Neural progenitor cell (in vitro differentiated cells): Measurements from ENCODE around the gene USP49. TPM values are rescaled to one million over a fixed set of nuclear protein-coding genes. Genes with fewer than 3 reads are reported as not detected.

Experiments used
- DNase-seq: peaks from one replicate; pipeline ENCODE4 v3.0.0-alpha.2; 2016; ENCODE audit warnings: low spot score
- H2AFZ ChIP-seq: fragments of 200-600 bp; sonication (generic); replicated peaks from 2 replicates; pipeline ENCODE4 v1.6.1; 2016; ENCODE audit warnings: antibody characterized with exemption
- H3F3A ChIP-seq: fragments of 200-600 bp; sonication (generic); 2 replicates; pipeline ENCODE4 v1.6.1; 2016; ENCODE audit warnings: antibody characterized with exemption, low read depth
- H3K27ac ChIP-seq: fragments of 200-600 bp; sonication (generic); 2 replicates; pipeline ENCODE4 v1.5.1; 2016; ENCODE audit warnings: mild to moderate bottlenecking
- H3K27me3 ChIP-seq: fragments of 200-600 bp; sonication (generic); 2 replicates; pipeline ENCODE4 v1.6.1; 2016; ENCODE audit warnings: mild to moderate bottlenecking, moderate library complexity
- H3K36me3 ChIP-seq: fragments of 200-600 bp; sonication (generic); 2 replicates; pipeline ENCODE4 v1.5.1; 2016
- H3K4me1 ChIP-seq: fragments of 200-600 bp; sonication (generic); 2 replicates; pipeline ENCODE4 v1.6.1; 2016; ENCODE audit warnings: mixed run types
- H3K4me2 ChIP-seq: fragments of 200-600 bp; sonication (generic); 2 replicates; pipeline ENCODE4 v1.6.1; 2016
- H3K4me3 ChIP-seq: fragments of 200-600 bp; sonication (generic); 2 replicates; pipeline ENCODE4 v1.5.1; 2016
- H3K79me2 ChIP-seq: fragments of 200-600 bp; sonication (generic); 2 replicates; pipeline ENCODE4 v1.6.1; 2016; ENCODE audit warnings: low read depth
- H3K9ac ChIP-seq: fragments of 200-600 bp; sonication (generic); 2 replicates; pipeline ENCODE4 v1.6.1; 2016
- H3K9me3 ChIP-seq: fragments of 200-600 bp; sonication (generic); 2 replicates; pipeline ENCODE4 v1.5.1; 2016; ENCODE audit warnings: low read depth
- H4K20me1 ChIP-seq: fragments of 200-600 bp; sonication (generic); 2 replicates; pipeline ENCODE4 v1.6.1; 2016; ENCODE audit warnings: low read depth
- H3K27ac Mint-ChIP-seq: 3 replicates; pipeline ENCODE4 v1.8.0; 2021; ENCODE audit warnings: mixed read lengths
- H3K27me3 Mint-ChIP-seq: 2 replicates; pipeline ENCODE4 v1.8.0; 2022; ENCODE audit warnings: low read depth, mild to moderate bottlenecking, inconsistent platforms, moderate library complexity, mixed read lengths; ENCODE audit not compliant: insufficient read depth
- H3K36me3 Mint-ChIP-seq: 3 replicates; pipeline ENCODE4 v1.8.0; 2021; ENCODE audit warnings: mixed read lengths
- H3K4me1 Mint-ChIP-seq: 3 replicates; pipeline ENCODE4 v1.8.0; 2021; ENCODE audit warnings: mixed read lengths
- H3K4me3 Mint-ChIP-seq: 3 replicates; pipeline ENCODE4 v1.8.0; 2021; ENCODE audit warnings: mild to moderate bottlenecking, moderate library complexity, mixed read lengths
- H3K9me3 Mint-ChIP-seq: 3 replicates; pipeline ENCODE4 v1.8.0; 2020; ENCODE audit warnings: mixed read lengths
- EZH2 ChIP-seq: fragments of 200-600 bp; sonication (generic); IDR thresholded peaks from 2 replicates; pipeline ENCODE4 v1.6.1; 2017; ENCODE audit warnings: antibody characterized with exemption, mild to moderate bottlenecking, moderate library complexity
- EZH2phosphoT487 ChIP-seq: fragments of 200-600 bp; sonication (generic); IDR thresholded peaks from 2 replicates; pipeline ENCODE4 v1.6.1; 2017; ENCODE audit warnings: antibody characterized with exemption
- total RNA-seq: library from RNA; depleted of rRNA; stranded (reverse); fragments of >200 nt; gene quantifications from 2 replicates; pipeline ENCODE4 v1.2.3, GENCODE V29; 2015; ENCODE audit warnings: low replicate concordance
- TF ChIP-seq, protein P1 (sequence below): fragments of 200-600 bp; sonication (generic); IDR thresholded peaks from 2 replicates; pipeline ENCODE4 v1.5.1; 2017; ENCODE audit warnings: antibody characterized with exemption, mild to moderate bottlenecking

The USP49 gene
- total RNA-seq, 1 donor from 2014 or later, result 25.0 TPM

DNA sequence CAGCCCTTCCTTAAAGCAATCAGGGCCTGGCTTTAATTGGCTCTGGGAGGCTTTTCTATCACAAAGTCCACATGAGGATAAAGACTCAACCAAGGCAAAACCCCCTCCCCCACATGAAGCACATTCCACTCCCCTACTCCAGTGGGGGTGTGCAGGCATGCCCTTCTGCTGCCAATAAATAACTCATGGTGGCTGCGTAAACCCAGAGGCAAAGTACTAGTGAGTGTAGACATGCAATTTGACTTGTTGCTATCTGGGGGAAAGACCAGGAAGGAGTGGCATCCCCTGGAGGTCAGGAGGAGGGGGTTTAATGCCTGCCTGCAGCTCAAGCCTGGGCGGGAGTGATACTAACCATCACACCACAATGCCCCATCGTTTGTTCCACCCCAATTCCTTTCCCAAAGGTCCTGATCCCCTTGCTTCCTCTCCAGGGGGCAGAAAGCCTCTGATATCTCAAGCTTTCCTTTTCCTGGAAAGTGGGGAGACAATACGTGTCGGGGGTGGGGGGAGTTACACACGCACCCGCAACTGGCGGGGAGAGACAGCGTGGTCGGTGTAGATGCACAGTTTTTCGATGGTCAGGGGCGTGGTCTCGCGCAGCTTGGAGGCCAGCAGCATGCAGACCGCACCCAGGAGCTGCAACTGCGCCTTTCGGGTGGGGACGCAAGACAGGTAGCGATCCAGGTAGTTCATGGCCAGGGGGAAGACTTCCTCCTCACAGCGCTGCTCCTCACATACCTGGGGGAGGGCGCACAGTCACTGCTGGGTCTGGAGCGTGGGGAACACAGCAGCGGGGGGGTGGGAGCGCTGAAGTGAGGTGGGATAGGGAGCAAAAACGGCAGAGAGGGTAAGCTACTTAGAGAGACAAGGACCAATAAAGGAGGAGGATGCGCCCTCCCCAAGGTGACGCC lies 44.9 kb upstream of the USP49 start:
- no peak overlapping the region for H3K27ac ChIP-seq
- H2AFZ ChIP-seq, result peak overlapping the region; percentile 46

DNA sequence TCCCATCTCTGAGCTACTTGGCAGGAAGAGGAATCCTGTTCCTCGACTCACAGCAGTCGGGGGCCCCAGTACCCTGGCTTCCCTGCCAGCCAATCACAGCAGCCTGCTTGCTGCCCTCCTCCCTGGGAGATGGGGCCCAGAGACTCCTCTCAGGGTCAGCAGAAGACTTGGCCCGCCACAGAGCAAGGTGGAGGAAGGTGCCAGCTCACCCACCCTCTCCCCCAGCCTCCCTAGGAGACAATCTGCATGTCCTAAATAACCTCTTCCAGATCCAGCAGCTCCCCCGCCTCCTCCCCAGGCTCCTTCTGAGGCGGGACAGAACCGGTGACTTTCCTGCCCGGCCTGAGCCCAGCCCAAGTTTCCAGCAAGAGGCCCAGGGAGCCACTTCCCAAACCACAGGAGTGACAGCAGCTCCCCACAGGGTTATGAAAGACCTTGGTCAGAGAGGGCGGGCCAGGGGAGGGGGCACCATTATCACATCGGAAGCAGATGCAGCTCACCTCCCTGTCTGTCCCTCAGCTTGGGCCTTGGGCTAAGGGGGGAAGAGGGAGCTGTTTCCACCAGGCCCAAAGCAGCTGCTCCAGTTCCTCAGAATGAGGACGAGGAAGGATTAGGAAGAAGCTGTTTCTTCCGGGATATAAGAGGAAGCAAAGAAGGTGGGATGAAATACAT lies 44.1 kb upstream of the USP49 start:
- no peaks in the 10 kb centered on the region for H3K9me3 Mint-ChIP-seq
- H3K27ac Mint-ChIP-seq, result no peak overlapping the region
- peak overlapping the region; percentile 46 for H2AFZ ChIP-seq
- H3K9ac ChIP-seq, result no peak overlapping the region
- H3K79me2 ChIP-seq, result no peaks in the 10 kb centered on the region
- peak overlapping the region; percentile 69 for H3K4me3 ChIP-seq
- DNase-seq, result peak; percentile 50
- TF ChIP-seq EZH2phosphoT487, result no peak
- TF ChIP-seq EZH2, result no peak
- TF ChIP-seq, protein P1, sequence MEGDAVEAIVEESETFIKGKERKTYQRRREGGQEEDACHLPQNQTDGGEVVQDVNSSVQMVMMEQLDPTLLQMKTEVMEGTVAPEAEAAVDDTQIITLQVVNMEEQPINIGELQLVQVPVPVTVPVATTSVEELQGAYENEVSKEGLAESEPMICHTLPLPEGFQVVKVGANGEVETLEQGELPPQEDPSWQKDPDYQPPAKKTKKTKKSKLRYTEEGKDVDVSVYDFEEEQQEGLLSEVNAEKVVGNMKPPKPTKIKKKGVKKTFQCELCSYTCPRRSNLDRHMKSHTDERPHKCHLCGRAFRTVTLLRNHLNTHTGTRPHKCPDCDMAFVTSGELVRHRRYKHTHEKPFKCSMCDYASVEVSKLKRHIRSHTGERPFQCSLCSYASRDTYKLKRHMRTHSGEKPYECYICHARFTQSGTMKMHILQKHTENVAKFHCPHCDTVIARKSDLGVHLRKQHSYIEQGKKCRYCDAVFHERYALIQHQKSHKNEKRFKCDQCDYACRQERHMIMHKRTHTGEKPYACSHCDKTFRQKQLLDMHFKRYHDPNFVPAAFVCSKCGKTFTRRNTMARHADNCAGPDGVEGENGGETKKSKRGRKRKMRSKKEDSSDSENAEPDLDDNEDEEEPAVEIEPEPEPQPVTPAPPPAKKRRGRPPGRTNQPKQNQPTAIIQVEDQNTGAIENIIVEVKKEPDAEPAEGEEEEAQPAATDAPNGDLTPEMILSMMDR, result no peak
- H3K36me3 Mint-ChIP-seq, result no peaks in the 10 kb centered on the region
- peaks cover 24% of the 10 kb centered on the region for H4K20me1 ChIP-seq
- H3K4me2 ChIP-seq, result peak overlapping the region; percentile 96
- peaks cover 29% of the 10 kb centered on the region for H3K4me1 Mint-ChIP-seq
- H3K9me3 ChIP-seq, result no peaks in the 10 kb centered on the region
- H3K27me3 Mint-ChIP-seq, result peaks cover 12% of the 10 kb centered on the region
- peaks cover 9% of the 10 kb centered on the region for H3K27me3 ChIP-seq
- H3K36me3 ChIP-seq, result no peaks in the 10 kb centered on the region
- peaks cover 27% of the 10 kb centered on the region for H3K4me1 ChIP-seq
- H3K27ac ChIP-seq, result no peak overlapping the region
- H3F3A ChIP-seq, result peaks cover 58% of the 10 kb centered on the region
- H3K4me3 Mint-ChIP-seq, result peak overlapping the region; percentile 90

More for the DNA sequence above, 44.9 kb upstream of the USP49 start:
- H3K27ac Mint-ChIP-seq, result peak overlapping the region; percentile 72
- H3K36me3 Mint-ChIP-seq, result no peaks in the 10 kb centered on the region
- peaks cover 29% of the 10 kb centered on the region for H3K4me1 Mint-ChIP-seq
- H4K20me1 ChIP-seq, result peaks cover 24% of the 10 kb centered on the region
- H3K27me3 ChIP-seq, result peaks cover 9% of the 10 kb centered on the region
- TF ChIP-seq EZH2phosphoT487, result no peak
- TF ChIP-seq, protein P1, result no peak
- TF ChIP-seq EZH2, result no peak
- H3K4me1 ChIP-seq, result peaks cover 27% of the 10 kb centered on the region
- peak; percentile 52 for DNase-seq
- no peaks in the 10 kb centered on the region for H3K79me2 ChIP-seq
- no peaks in the 10 kb centered on the region for H3K36me3 ChIP-seq
- H3K9me3 ChIP-seq, result no peaks in the 10 kb centered on the region
- no peak overlapping the region for H3K9ac ChIP-seq
- peak overlapping the region; percentile 69 for H3K4me3 ChIP-seq
- peaks cover 12% of the 10 kb centered on the region for H3K27me3 Mint-ChIP-seq
- H3K9me3 Mint-ChIP-seq, result no peaks in the 10 kb centered on the region
- peaks cover 50% of the 10 kb centered on the region for H3F3A ChIP-seq
- H3K4me2 ChIP-seq, result peak overlapping the region; percentile 96
- peak overlapping the region; percentile 90 for H3K4me3 Mint-ChIP-seq

DNA sequence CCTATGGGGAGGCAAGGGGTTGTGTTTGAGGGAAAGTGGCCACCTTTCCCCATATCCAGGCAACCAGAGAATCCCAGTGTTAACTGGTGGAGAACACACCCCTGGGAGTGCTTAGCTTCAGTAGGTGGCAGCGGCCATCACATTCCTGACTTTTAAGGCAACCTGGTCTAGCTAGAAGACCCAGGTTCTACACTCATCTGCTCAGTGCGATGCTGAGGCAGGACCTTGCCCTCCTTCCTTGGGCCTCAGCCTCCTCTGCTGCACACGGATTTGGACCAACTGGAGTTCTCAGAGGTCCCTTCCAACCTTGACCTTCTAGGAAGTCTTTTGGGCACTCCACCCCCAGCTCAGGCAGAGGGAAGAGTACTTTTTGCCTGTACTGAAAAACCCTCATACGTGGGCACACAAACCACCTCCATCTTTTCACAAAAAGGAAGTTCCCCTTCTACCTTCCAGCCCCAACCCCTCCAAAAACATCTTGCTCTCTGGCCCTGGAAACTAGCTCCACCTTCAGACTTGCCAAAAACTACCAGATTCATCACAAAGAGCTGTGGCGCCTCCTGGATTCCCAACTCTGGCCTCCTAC lies 43.5 kb upstream of the USP49 start:
- Histone ChIP-seq H2AFZ (no peak overlapping the region), H3K27me3 (peaks cover 9% of the 10 kb centered on the region), H3F3A (peaks cover 63% of the 10 kb centered on the region), H3K9ac (no peak overlapping the region), H4K20me1 (peaks cover 24% of the 10 kb centered on the region), H3K4me1 (peaks cover 27% of the 10 kb centered on the region), H3K27ac (no peak overlapping the region), H3K79me2 (no peaks in the 10 kb centered on the region), H3K9me3 (no peaks in the 10 kb centered on the region), H3K4me2 (peak overlapping the region; percentile 96), H3K36me3 (no peaks in the 10 kb centered on the region), H3K4me3 (peak overlapping the region; percentile 69)
- TF ChIP-seq EZH2 (no peak), EZH2phosphoT487 (no peak)
- TF ChIP-seq, protein P1, result no peak
- Mint-ChIP-seq H3K9me3 (no peaks in the 10 kb centered on the region), H3K4me3 (peak overlapping the region; percentile 14), H3K4me1 (peaks cover 29% of the 10 kb centered on the region), H3K36me3 (no peaks in the 10 kb centered on the region), H3K27me3 (peaks cover 12% of the 10 kb centered on the region), H3K27ac (no peak overlapping the region)
- peak; percentile 9 for DNase-seq
